Liver (tissue), 9 donors: ENCODE measurements around the gene CROCC2. TPM values are rescaled to one million over a fixed set of nuclear protein-coding genes. Genes with fewer than 3 reads are reported as not detected.

ENCODE experiments used
- DNase-seq: peaks from one replicate; pipeline ENCODE4 v3.0.0-alpha.2; 2017; ENCODE audit warnings: low spot score
- H3K27ac ChIP-seq, 2 donors: one replicate each; pipeline ENCODE4 v1.7.0; 2013; ENCODE audit warnings: inconsistent platforms in 2 of 2, low read length in 2 of 2, control low read depth in 1 of 2, low read depth in 1 of 2, mild to moderate bottlenecking in 1 of 2
- H3K27me3 ChIP-seq, 4 donors: one replicate each; pipeline versions ENCODE4 v1.6.1 to v1.7.0; 2013; ENCODE audit warnings: low read length in 3 of 4, inconsistent platforms in 1 of 4, mild to moderate bottlenecking in 1 of 4, moderate library complexity in 1 of 4; ENCODE audit not compliant: control insufficient read depth in 4 of 4, insufficient read depth in 4 of 4
- H3K36me3 ChIP-seq, 4 donors: one replicate each; pipeline versions ENCODE4 v1.6.1 to v1.7.0; 2013; ENCODE audit warnings: low read length in 3 of 4, mild to moderate bottlenecking in 3 of 4, low read depth in 1 of 4, moderate library complexity in 1 of 4; ENCODE audit not compliant: control insufficient read depth in 4 of 4, insufficient read depth in 3 of 4
- H3K4me1 ChIP-seq, 4 donors: one replicate each; pipeline versions ENCODE4 v1.6.1 to v1.7.0; 2013; ENCODE audit warnings: low read length in 3 of 4, mild to moderate bottlenecking in 3 of 4, moderate library complexity in 1 of 4; ENCODE audit not compliant: control insufficient read depth in 4 of 4, insufficient read depth in 4 of 4
- H3K4me3 ChIP-seq, 3 donors: one replicate each; pipeline versions ENCODE4 v1.6.1 to v1.7.0; 2013; ENCODE audit warnings: low read length in 3 of 3, control low read depth in 1 of 3, low read depth in 1 of 3, mild to moderate bottlenecking in 1 of 3
- H3K9ac ChIP-seq, 2 donors: one replicate each; pipeline ENCODE4 v1.7.0; 2013; ENCODE audit warnings: low read length in 2 of 2, mild to moderate bottlenecking in 2 of 2, moderate library complexity in 2 of 2, control low read depth in 1 of 2, low read depth in 1 of 2
- H3K9me3 ChIP-seq, 4 donors: one replicate each; pipeline versions ENCODE4 v1.6.1 to v1.7.0; 2013; ENCODE audit warnings: low read length in 3 of 4; ENCODE audit not compliant: control insufficient read depth in 4 of 4
- ATF3 ChIP-seq: IDR thresholded peaks from 2 replicates; pipeline ENCODE4 v1.6.1; 2016; ENCODE audit warnings: antibody characterized with exemption
- CTCF ChIP-seq: fragments of 150-350 bp; IDR thresholded peaks from 2 replicates; pipeline ENCODE4 v1.5.1; 2017; ENCODE audit warnings: improper control_type of control experiment, low read depth, low read length; ENCODE audit not compliant: missing input control
- EGR1 ChIP-seq, 2 donors: IDR thresholded peaks; 2 replicates each; pipeline ENCODE4 v1.6.1; 2016 to 2018; ENCODE audit warnings: antibody characterized with exemption in 2 of 2, low read depth in 2 of 2
- FOXA1 ChIP-seq: IDR thresholded peaks from 2 replicates; pipeline ENCODE4 v1.6.1; 2016; ENCODE audit warnings: antibody characterized with exemption
- FOXA2 ChIP-seq: IDR thresholded peaks from 2 replicates; pipeline ENCODE4 v1.6.1; 2016; ENCODE audit warnings: antibody characterized with exemption
- GABPA ChIP-seq, 2 donors: IDR thresholded peaks in 1 of 2; conservative IDR thresholded peaks in 1 of 2; 2 replicates each; pipeline ENCODE4 v1.6.1; 2016; ENCODE audit warnings: antibody characterized with exemption in 2 of 2, mild to moderate bottlenecking in 1 of 2, moderate library complexity in 1 of 2
- HNF4G ChIP-seq: IDR thresholded peaks from 2 replicates; pipeline ENCODE4 v1.6.1; 2016; ENCODE audit warnings: antibody characterized with exemption
- JUND ChIP-seq, 2 donors: IDR thresholded peaks; 2 replicates each; pipeline ENCODE4 v1.6.1; 2016; ENCODE audit warnings: antibody characterized with exemption in 2 of 2
- MAX ChIP-seq: IDR thresholded peaks from 2 replicates; pipeline ENCODE4 v1.6.1; 2016; ENCODE audit warnings: antibody characterized with exemption
- RAD21 ChIP-seq, 2 donors: IDR thresholded peaks; 2 replicates each; pipeline ENCODE4 v1.6.1; 2016; ENCODE audit warnings: antibody characterized with exemption in 2 of 2, mild to moderate bottlenecking in 2 of 2
- SP1 ChIP-seq: IDR thresholded peaks from 2 replicates; pipeline ENCODE4 v1.6.1; 2018; ENCODE audit warnings: antibody characterized with exemption, mild to moderate bottlenecking
- YY1 ChIP-seq: IDR thresholded peaks from 2 replicates; pipeline ENCODE4 v1.6.1; 2016; ENCODE audit warnings: antibody characterized with exemption, mild to moderate bottlenecking
- WGBS: extraction: QIAGEN DNeasy Blood & Tissue Kit; methylation state at CpG from one replicate; pipeline ENCODE4 v1.1.7; 2013; 5-methylcytosine and 5-hydroxymethylcytosine counted together
- polyA plus RNA-seq, 2 donors: library from polyadenylated mRNA; stranded (reverse) in 1 of 2; unstranded in 1 of 2; fragments of 200-250 nt in 1 of 2; fragments of >200 nt in 1 of 2; fragmentation: Nextera tagmentation in 1 of 2; extraction: Ambion mirVana in 1 of 2; gene quantifications; one replicate each; pipeline versions ENCODE4 v1.2.1 to v1.2.3, GENCODE V29; 2013 to 2015
- total RNA-seq, 2 donors: library from RNA; depleted of rRNA; stranded (reverse); fragments of >200 nt; gene quantifications; one replicate each; pipeline ENCODE4 v1.2.3, GENCODE V29; 2014
- donor health status: healthy.
- donor health status: healthy.
- donor health status: healthy.
- donor health status: healthy.
- donor health status: healthy.

Gene CROCC2
- total and polyA plus RNA-seq, 4 donors: under 0.01 to 0.13 (median 0.05) TPM

- H3K27me3 ChIP-seq: no peaks in the 10 kb centered on the region
- no peak overlapping the region for H3K27ac ChIP-seq
- H3K9me3 ChIP-seq: no peaks in the 10 kb centered on the region
- TF ChIP-seq FOXA2: no peak
- no peak for TF ChIP-seq ATF3
- TF ChIP-seq CTCF: no peak
- H3K4me3 ChIP-seq: no peak overlapping the region
- no peaks in the 10 kb centered on the region for H3K36me3 ChIP-seq
- peak; percentile 33 for DNase-seq
- H3K9ac ChIP-seq: no peak overlapping the region
- H3K4me1 ChIP-seq: peaks cover 0 to 1% (median 0%) of the 10 kb centered on the region in 4 donors
- 73% methylated on average over 38 of the region's 38 CpGs for WGBS
These were observed 20.6 kb downstream of the CROCC2 start for GRCh38 chr2:240926516-240927389.

GRCh38 chr2:240927390-240927781 is 21.2 kb downstream of the CROCC2 start:
- H3K27ac ChIP-seq: no peak overlapping the region
- WGBS: 93% methylated on average over 7 of the region's 7 CpGs
- no peak for DNase-seq
- no peak overlapping the region for H3K9ac ChIP-seq
- H3K4me3 ChIP-seq: no peak overlapping the region
- H3K4me1 ChIP-seq: peaks cover 0 to 1% (median 0%) of the 10 kb centered on the region in 4 donors
- no peaks in the 10 kb centered on the region for H3K9me3 ChIP-seq
- no peaks in the 10 kb centered on the region for H3K36me3 ChIP-seq
- H3K27me3 ChIP-seq: no peaks in the 10 kb centered on the region
- no peak for TF ChIP-seq EGR1 (IDR thresholded peaks at IDR 0.05; ENCODE audit: low read depth in 2 of 2)
- no peak for TF ChIP-seq HNF4G
- no peak for TF ChIP-seq YY1
- no peak for TF ChIP-seq RAD21 (IDR thresholded peaks at IDR 0.05)
- no peak for TF ChIP-seq MAX
- no peak for TF ChIP-seq FOXA1
- TF ChIP-seq GABPA (IDR thresholded peaks at IDR 0.05 in 1 of 2, conservative IDR thresholded peaks at IDR 0.05 in 1 of 2): no peak
- no peak for TF ChIP-seq JUND (IDR thresholded peaks at IDR 0.05)
- no peak for TF ChIP-seq CTCF
- TF ChIP-seq ATF3: no peak
- no peak for TF ChIP-seq SP1
